Adipocyte (in vitro differentiated cells): Measurements from ENCODE around the gene GRID2IP.
"Not testable (repeated sequence)": the region's sequence is repeated elsewhere in the genome, so short reads cannot be mapped to it uniquely, and the experiment has no call there.

Experiments used
- DNase-seq: peaks from one replicate; pipeline ENCODE4 v3.0.0-alpha.2; 2015; ENCODE audit warnings: low read depth
- H3K27me3 ChIP-seq: replicated peaks from 2 replicates; pipeline ENCODE4 v1.7.0; 2013; ENCODE audit warnings: mild to moderate bottlenecking, low read length, moderate library complexity; ENCODE audit not compliant: control insufficient read depth, insufficient read depth
- H3K36me3 ChIP-seq: 2 replicates; pipeline ENCODE4 v1.7.0; 2013; ENCODE audit warnings: low read length, mild to moderate bottlenecking, moderate library complexity; ENCODE audit not compliant: control insufficient read depth, insufficient read depth, severe bottlenecking
- H3K4me1 ChIP-seq: 2 replicates; pipeline ENCODE4 v1.7.0; 2013; ENCODE audit warnings: mild to moderate bottlenecking, low read length, moderate library complexity; ENCODE audit not compliant: control insufficient read depth, insufficient read depth
- H3K4me3 ChIP-seq: 2 replicates; pipeline ENCODE4 v1.7.0; 2013; ENCODE audit warnings: mild to moderate bottlenecking, low read length, moderate library complexity
- H3K9ac ChIP-seq: 2 replicates; pipeline ENCODE4 v1.7.0; 2013; ENCODE audit warnings: mild to moderate bottlenecking, low read length, moderate library complexity
- H3K9me3 ChIP-seq: 2 replicates; pipeline ENCODE4 v1.7.0; 2013; ENCODE audit warnings: mild to moderate bottlenecking, low read length, moderate library complexity; ENCODE audit not compliant: control insufficient read depth

The GRID2IP gene

GRCh38 chr7:6576867-6577368 lies 25.7 kb upstream of the GRID2IP start:
- peak overlapping the region; percentile 95 for H3K9ac ChIP-seq
- DNase-seq: peak; percentile 18
- H3K4me1 ChIP-seq, H3K9me3 ChIP-seq, H3K27me3 ChIP-seq: not testable (repeated sequence)
- peak overlapping the region; percentile 87 for H3K4me3 ChIP-seq
- peaks cover 18% of the 10 kb centered on the region for H3K36me3 ChIP-seq

DNA sequence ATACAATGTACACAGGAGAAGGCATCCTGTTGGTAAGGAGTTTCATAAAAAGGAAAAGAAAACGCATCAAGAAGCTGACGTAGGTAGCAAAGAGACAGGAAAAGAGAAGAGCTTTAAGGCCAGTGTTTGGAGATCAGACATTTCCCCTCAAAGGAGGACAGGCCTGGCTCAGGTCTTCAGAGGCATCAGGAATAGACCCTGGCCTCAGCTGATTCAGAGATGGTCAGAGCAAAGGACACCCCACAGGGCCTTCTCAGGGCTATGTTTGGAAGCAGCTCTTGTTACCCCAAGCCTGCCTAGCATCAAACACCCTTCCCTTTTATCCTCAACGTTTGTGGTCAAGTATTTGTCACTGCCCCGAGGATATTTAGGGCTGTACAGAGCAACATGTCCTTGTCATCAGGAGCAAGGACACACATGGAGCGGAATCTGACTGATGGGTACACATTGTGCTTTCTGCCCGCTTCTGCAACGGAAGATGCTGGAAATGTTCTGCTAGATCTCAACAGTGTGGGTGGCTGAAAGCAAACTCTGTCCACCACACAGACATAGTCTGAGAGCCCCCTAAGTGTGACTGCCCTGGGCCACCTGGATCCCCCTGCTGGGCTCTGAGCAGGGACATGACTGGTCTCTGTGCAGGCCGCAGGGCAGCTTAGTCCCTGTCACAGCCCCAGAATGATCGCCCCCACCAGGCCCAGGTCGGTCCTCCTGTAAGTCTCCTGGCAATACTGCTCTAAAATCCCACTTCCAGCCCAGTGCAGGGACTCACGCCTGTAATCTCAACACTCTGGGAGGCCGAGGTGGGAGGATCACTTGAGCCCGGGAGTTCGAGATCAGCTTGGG lies 25.0 kb upstream of the GRID2IP start:
- no peaks in the 10 kb centered on the region for H3K9me3 ChIP-seq
- H3K36me3 ChIP-seq: peaks cover 11% of the 10 kb centered on the region
- H3K27me3 ChIP-seq: no peaks in the 10 kb centered on the region
- DNase-seq: no peak
- H3K4me3 ChIP-seq: peak overlapping the region; percentile 87
- peak overlapping the region; percentile 95 for H3K9ac ChIP-seq
- peaks cover 3% of the 10 kb centered on the region for H3K4me1 ChIP-seq

DNA sequence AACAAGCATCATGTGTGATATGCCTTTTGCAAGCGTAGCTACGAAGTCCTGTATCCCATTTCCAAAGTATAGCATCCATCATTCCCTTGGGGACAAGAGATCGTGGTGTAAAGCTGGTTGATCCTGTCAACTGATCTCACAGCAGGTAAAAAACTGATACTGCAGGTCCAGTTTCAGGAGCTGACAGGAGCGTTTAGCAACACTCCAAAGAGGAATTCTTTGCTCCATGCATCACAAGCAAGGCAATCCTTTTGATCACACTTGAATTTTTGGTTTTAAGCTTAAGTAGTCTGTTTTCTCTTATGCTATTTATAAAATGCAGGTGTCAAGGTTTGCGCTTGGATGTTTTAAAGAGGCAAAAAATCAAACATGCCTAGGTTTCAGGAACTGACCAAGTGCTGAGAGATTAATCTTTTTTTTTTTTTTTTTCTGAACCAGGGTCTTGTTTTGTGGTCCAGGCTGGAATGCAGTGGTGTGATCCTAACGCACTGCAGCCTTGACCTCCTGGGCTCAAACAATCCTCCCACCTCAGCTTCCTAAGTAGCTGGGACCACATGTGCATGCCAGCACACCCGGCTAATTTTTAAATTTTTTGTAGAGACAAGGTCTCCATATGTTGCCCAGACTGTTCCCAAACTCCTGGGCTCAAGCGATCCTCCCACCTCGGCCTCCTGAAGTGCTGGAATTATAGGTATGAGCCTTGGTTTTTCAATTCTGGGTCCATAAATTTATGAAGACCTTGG lies 24.2 kb upstream of the GRID2IP start:
- Histone ChIP-seq H3K9me3 (no peaks in the 10 kb centered on the region), H3K9ac (no peak overlapping the region), H3K27me3 (no peaks in the 10 kb centered on the region), H3K4me1 (peaks cover 3% of the 10 kb centered on the region), H3K4me3 (no peak overlapping the region), H3K36me3 (peaks cover 3% of the 10 kb centered on the region)
- no peak for DNase-seq

DNA sequence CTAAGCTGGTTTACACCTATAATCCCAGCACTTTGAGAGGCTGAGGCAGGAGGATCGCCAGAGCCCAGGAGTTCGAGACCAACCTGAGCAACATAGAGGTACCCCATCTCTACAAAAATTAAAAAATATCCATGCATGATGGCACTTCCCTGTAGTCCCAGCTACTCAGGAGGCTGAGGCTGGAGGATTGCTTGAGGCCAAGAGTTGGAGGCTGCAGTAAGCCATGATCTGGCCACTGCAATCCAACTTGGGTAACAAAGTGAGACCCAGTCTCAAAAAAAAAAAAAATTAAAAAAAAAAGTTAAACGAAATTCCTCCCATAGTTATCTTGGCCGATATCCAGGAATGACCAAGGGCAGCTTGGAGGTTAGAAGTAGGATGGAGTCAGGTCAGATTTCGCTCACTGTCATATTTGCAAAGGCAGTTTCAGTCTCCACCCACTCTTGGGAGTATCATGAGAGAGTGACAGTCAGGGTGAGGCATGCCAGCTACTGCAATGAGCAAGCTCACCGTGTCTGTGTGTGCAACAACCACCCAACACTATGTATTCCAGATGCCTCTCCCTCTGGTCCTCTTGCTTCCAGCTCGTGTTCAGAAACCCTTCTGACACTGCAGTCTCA lies 20.0 kb upstream of the GRID2IP start:
- H3K27me3 ChIP-seq: peaks cover under 1% of the 10 kb centered on the region
- H3K4me1 ChIP-seq: no peaks in the 10 kb centered on the region
- H3K9me3 ChIP-seq: no peaks in the 10 kb centered on the region
- no peak overlapping the region for H3K9ac ChIP-seq
- no peak for DNase-seq
- H3K36me3 ChIP-seq: no peaks in the 10 kb centered on the region
- no peak overlapping the region for H3K4me3 ChIP-seq

- H3K4me1 ChIP-seq: no peaks in the 10 kb centered on the region
- no peaks in the 10 kb centered on the region for H3K9me3 ChIP-seq
- H3K27me3 ChIP-seq: peaks cover 3% of the 10 kb centered on the region
- H3K36me3 ChIP-seq: no peaks in the 10 kb centered on the region
- H3K4me3 ChIP-seq: no peak overlapping the region
- no peak overlapping the region for H3K9ac ChIP-seq
- no peak for DNase-seq
These were observed 16.6 kb upstream of the GRID2IP start for GRCh38 chr7:6567886-6568285.

GRCh38 chr7:6565655-6566054 lies 14.4 kb upstream of the GRID2IP start:
- no peaks in the 10 kb centered on the region for H3K9me3 ChIP-seq
- H3K4me3 ChIP-seq: no peak overlapping the region
- no peaks in the 10 kb centered on the region for H3K36me3 ChIP-seq
- DNase-seq: no peak
- H3K27me3 ChIP-seq: peaks cover 3% of the 10 kb centered on the region
- no peak overlapping the region for H3K9ac ChIP-seq
- no peaks in the 10 kb centered on the region for H3K4me1 ChIP-seq

DNA sequence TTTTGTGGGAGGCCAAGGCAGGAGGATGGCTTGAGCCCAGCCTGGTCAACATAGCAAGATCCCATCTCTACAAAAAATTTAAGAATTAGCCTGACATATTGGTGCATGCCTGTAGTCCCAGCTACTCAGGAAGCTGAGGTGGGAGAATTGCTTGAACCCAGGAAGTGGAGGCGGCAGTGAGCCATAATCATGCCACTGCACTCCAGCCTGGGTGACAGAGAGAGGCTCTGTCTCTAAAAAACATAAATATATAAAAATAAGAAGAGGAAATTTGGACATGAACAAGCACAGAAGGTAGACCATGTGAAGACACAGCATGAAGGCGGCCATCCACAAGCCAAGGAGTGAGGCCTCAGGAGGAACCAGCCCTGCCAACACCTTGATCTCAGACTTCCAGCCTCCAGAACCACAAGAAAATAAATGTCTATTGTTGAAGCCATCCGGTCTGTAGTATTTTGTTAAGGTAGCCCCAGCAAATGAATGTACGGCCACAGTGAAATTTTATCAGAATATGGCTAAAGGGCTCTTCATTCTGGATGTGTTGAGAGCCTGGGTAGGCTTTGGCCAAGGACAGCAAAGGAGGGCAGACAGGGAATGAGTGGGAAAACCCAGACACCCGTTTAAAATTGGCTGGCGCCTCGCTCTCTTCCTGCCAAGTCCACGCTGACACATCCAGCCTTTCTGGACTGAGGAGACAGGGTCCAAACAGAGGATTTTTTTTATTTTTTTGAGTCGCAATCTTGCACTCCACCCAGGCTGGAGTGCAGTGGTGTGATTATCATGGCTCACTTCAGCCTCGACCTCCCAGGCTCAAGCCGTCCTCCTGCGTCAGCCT lies 12.9 kb upstream of the GRID2IP start:
- DNase-seq: no peak
- Histone ChIP-seq H3K27me3 (peaks cover 7% of the 10 kb centered on the region), H3K4me1 (no peaks in the 10 kb centered on the region), H3K4me3 (no peak overlapping the region), H3K9me3 (no peaks in the 10 kb centered on the region), H3K9ac (no peak overlapping the region), H3K36me3 (no peaks in the 10 kb centered on the region)

- no peaks in the 10 kb centered on the region for H3K4me1 ChIP-seq
- H3K9ac ChIP-seq: no peak overlapping the region
These were observed 10.8 kb upstream of the GRID2IP start for GRCh38 chr7:6562106-6562505.

GRCh38 chr7:6559896-6560295 lies 8.6 kb upstream of the GRID2IP start:
- H3K27me3 ChIP-seq: peaks cover 4% of the 10 kb centered on the region
- no peaks in the 10 kb centered on the region for H3K9me3 ChIP-seq
- no peaks in the 10 kb centered on the region for H3K36me3 ChIP-seq
- H3K4me1 ChIP-seq: no peaks in the 10 kb centered on the region
- DNase-seq: no peak
- no peak overlapping the region for H3K4me3 ChIP-seq
- no peak overlapping the region for H3K9ac ChIP-seq

More at GRCh38 chr7:6562106-6562505, 10.8 kb upstream of the GRID2IP start:
- Histone ChIP-seq H3K27me3 (peaks cover 7% of the 10 kb centered on the region), H3K4me3 (no peak overlapping the region), H3K9me3 (no peaks in the 10 kb centered on the region), H3K36me3 (no peaks in the 10 kb centered on the region)
- no peak for DNase-seq

DNA sequence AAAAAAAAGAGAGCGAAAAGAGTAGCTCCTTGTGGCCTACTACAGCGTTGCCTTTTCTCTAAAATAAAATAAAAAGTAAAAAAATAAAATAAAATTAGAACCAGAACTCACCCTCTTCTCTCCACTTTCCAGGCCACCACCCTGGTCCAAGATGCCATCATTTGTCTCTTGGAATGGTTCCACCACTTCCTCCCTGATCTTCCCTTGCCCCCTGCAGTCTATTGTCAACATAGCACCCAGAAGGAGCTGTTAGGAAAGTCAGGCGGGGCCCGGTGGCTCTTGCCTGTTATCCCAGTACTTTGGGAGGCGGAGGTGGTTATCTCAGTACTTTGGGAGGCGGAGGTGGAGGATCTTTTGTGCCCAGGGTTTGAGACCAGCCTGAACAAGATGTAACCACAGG lies 7.6 kb upstream of the GRID2IP start:
- H3K4me1 ChIP-seq: no peaks in the 10 kb centered on the region
- no peak overlapping the region for H3K9ac ChIP-seq
- H3K4me3 ChIP-seq: no peak overlapping the region
- H3K9me3 ChIP-seq: no peaks in the 10 kb centered on the region
- H3K27me3 ChIP-seq: peaks cover 4% of the 10 kb centered on the region
- DNase-seq: peak; percentile 46
- no peaks in the 10 kb centered on the region for H3K36me3 ChIP-seq
